ENCODE results near the gene ARRB1.

The ARRB1 gene

DNA sequence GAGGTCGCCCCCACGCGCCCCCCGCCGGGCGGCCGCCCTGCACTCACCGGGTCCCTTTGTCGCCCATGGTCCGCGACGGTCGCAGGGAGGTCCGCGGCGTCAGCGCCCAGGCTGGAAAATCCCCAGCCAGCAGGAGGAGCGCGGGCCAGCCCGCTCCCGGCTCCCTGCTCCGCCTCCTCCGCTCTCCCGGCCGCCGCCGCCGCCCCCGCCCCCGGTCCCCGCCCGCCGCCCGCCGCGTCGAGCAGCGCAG, at the start of gene ARRB1:
ARRB1 (minus strand) TSS at position 121 of the 250 bp plus-strand sequence; CDS start at position 67, 54 bp downstream.
- H3K36me3 ChIP-seq (ENCODE audit: control insufficient read depth, insufficient read depth, low read length): no peaks in the 10 kb centered on the region
- peak within 1 kb of the TSS; percentile 56 for H3K4me3 ChIP-seq (ENCODE audit: low read depth, low read length)
- H3K4me2 ChIP-seq (ENCODE audit: low read length): peak within 1 kb of the TSS; percentile 74
- H3K27ac ChIP-seq: peak within 1 kb of the TSS; percentile 29
- peak within 1 kb of the TSS; percentile 90 for H2AFZ ChIP-seq
- no peaks in the 10 kb centered on the region for H3K79me2 ChIP-seq
- TF ChIP-seq, protein P1, sequence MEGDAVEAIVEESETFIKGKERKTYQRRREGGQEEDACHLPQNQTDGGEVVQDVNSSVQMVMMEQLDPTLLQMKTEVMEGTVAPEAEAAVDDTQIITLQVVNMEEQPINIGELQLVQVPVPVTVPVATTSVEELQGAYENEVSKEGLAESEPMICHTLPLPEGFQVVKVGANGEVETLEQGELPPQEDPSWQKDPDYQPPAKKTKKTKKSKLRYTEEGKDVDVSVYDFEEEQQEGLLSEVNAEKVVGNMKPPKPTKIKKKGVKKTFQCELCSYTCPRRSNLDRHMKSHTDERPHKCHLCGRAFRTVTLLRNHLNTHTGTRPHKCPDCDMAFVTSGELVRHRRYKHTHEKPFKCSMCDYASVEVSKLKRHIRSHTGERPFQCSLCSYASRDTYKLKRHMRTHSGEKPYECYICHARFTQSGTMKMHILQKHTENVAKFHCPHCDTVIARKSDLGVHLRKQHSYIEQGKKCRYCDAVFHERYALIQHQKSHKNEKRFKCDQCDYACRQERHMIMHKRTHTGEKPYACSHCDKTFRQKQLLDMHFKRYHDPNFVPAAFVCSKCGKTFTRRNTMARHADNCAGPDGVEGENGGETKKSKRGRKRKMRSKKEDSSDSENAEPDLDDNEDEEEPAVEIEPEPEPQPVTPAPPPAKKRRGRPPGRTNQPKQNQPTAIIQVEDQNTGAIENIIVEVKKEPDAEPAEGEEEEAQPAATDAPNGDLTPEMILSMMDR (IDR thresholded peaks at IDR 0.05): no peak
- H3K9me3 ChIP-seq (ENCODE audit: control insufficient read depth, low read length): no peaks in the 10 kb centered on the region
- H3K9ac ChIP-seq: no peak within 1 kb of the TSS
- no peaks in the 10 kb centered on the region for H3K27me3 ChIP-seq (ENCODE audit: control insufficient read depth, insufficient read depth, low read length)
- H3K4me1 ChIP-seq: no peaks in the 10 kb centered on the region

DNA sequence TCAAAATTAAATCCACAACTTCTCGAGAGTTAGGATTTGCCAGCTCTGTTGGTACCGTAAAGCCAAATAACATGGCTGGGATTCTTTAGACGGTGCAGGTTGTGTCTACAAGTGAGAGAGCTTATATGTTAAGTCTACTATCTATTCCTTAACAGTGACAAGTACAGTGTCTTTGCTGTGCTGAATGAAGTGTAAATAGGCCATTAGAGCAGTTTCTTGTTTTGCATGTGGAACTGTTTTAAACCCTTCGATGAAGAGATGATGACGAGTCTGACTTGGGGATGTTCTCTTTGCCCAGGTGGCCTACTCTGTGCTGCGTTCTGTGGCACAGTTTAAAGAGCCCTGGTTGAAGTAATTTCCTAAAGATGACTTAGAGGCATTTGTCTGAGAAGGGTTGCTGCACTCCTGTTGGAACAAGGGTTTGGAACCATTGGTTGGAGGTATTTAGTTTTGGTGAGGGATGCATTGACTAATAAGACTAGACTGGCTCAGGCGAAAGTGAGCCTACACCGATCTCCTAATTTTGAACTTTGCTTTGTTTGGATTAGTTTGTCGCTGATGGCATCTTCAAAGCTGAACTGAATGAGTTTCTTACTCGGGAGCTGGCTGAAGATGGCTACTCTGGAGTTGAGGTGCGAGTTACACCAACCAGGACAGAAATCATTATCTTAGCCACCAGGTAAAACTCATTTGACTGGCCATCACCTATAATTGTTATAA, 48.8 kb upstream of the ARRB1 start:
- TF ChIP-seq, protein P1 (IDR thresholded peaks at IDR 0.05): no peak
- no peak overlapping the region for H3K9ac ChIP-seq
- H3K36me3 ChIP-seq (ENCODE audit: control insufficient read depth, insufficient read depth, low read length): no peaks in the 10 kb centered on the region
- H3K27me3 ChIP-seq (ENCODE audit: control insufficient read depth, insufficient read depth, low read length): no peaks in the 10 kb centered on the region
- peaks cover 3% of the 10 kb centered on the region for H3K79me2 ChIP-seq
- peak overlapping the region; percentile 60 for H3K4me2 ChIP-seq (ENCODE audit: low read length)
- H2AFZ ChIP-seq: peak overlapping the region; percentile 84
- H3K9me3 ChIP-seq (ENCODE audit: control insufficient read depth, low read length): no peaks in the 10 kb centered on the region
- H3K27ac ChIP-seq: peak overlapping the region; percentile 85
- H3K4me3 ChIP-seq (ENCODE audit: low read depth, low read length): peak overlapping the region; percentile 75
- no peaks in the 10 kb centered on the region for H3K4me1 ChIP-seq

DNA sequence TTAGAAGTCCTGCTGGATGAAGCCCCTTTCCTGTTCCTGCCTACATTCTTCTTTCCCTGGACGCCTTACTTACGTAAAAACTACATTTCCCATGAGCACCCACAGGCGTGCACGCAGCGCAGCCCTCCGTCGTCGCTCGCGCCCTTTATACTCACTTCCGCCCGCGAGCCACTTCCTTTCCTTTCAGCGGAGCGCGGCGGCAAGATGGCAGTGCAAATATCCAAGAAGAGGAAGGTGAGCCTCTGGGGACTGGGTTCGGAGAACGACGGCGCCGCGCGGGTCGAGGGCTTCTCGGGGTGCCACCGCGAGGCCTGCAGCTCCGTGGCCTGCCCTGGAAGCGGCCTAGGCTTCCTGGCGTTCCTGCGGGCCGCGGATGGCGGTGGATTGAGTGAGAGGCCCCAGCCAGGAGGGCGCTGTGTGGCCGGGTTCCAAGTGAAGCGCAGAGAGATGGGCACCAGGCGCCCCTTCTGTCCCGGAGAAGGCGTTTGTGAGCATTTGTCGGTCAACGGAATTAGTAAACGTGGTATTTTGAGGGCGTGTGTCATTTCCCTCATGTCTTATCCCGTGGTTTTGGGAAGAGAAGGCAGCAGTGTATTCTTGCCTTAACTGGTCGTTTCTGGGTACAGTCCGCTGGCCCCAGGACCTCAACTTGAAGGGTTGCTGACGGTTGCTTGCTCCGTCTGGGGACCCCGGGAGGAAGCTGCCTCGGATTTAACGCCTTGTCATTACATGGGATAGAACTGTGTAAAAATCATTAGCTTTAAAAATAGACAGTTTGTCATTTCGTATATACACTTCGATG, 48.1 kb upstream of the ARRB1 start, which contains the start of gene RPS3:
RPS3 (plus strand) TSS at position 175 of the 802 bp plus-strand sequence; CDS start at position 205, 30 bp downstream.
- Histone ChIP-seq H3K4me1 (no peaks in the 10 kb centered on the region), H3K4me2 (ENCODE audit: low read length) (peak within 1 kb of the TSS; percentile 60), H3K4me3 (ENCODE audit: low read depth, low read length) (peak within 1 kb of the TSS; percentile 75), H3K9ac (peak within 1 kb of the TSS; percentile 67), H2AFZ (peak within 1 kb of the TSS; percentile 84), H3K27me3 (ENCODE audit: control insufficient read depth, insufficient read depth, low read length) (no peaks in the 10 kb centered on the region), H3K9me3 (ENCODE audit: control insufficient read depth, low read length) (no peaks in the 10 kb centered on the region), H3K27ac (peak within 1 kb of the TSS; percentile 85), H3K36me3 (ENCODE audit: control insufficient read depth, insufficient read depth, low read length) (no peaks in the 10 kb centered on the region), H3K79me2 (peaks cover 3% of the 10 kb centered on the region)
- TF ChIP-seq, protein P1 (IDR thresholded peaks at IDR 0.05): no peak

DNA sequence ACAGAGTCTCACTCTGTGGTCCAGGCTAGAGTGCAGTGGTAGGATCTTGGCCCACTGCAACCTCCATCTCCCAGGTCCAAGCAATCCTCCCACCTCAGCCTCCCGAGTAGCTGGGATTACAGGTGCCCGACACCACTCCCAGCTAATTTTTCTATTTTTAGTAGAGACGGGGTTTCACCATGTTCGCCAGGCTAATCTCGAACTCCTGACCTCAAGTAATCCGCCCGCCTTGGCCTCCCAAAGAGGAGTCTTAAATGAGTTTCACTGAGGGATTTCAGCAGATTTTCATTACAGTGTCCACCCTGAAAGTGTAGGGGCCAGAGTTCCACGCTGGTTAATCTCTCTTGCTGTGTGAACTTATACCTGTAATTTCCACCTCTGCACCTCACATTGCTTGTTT, 47.4 kb upstream of the ARRB1 start:
- Histone ChIP-seq H3K9ac (no peak overlapping the region), H3K4me3 (ENCODE audit: low read depth, low read length) (no peak overlapping the region), H3K36me3 (ENCODE audit: control insufficient read depth, insufficient read depth, low read length) (no peaks in the 10 kb centered on the region), H2AFZ (peak overlapping the region; percentile 84), H3K4me1 (no peaks in the 10 kb centered on the region), H3K27me3 (ENCODE audit: control insufficient read depth, insufficient read depth, low read length) (no peaks in the 10 kb centered on the region), H3K4me2 (ENCODE audit: low read length) (no peak overlapping the region), H3K27ac (no peak overlapping the region), H3K9me3 (ENCODE audit: control insufficient read depth, low read length) (no peaks in the 10 kb centered on the region), H3K79me2 (peaks cover 3% of the 10 kb centered on the region)
- TF ChIP-seq, protein P1 (IDR thresholded peaks at IDR 0.05): no peak

Data from parathyroid adenoma (tissue), 2 donors.